GM13977 (cell line): ENCODE data around the gene FAM171A1.

Experiments used
- DNase-seq: peaks from one replicate; pipeline ENCODE4 v3.0.0; 2012; ENCODE audit warnings: low spot score
- CTCF ChIP-seq: IDR thresholded peaks from 2 replicates; pipeline ENCODE4 v1.5.1; 2012; ENCODE audit warnings: mild to moderate bottlenecking, control low read depth; ENCODE audit not compliant: insufficient read depth; ENCODE audit errors: extremely low read depth, missing control alignments
- in situ Hi-C: fragments of 300-500 bp; cut with MboI; formaldehyde crosslinking; loops from one replicate; pipeline ENCODE4 v1.12.0; 2022; ENCODE audit warnings: low sequenced_read_pairs, low pct_unique_long_range_greater_than_20kb, mixed read lengths, inconsistent platforms; ENCODE audit not compliant: unreplicated experiment

The FAM171A1 gene

GRCh38 chr10:15172306-15172840, 198.7 kb downstream of the FAM171A1 start:
- DNase-seq = no peak
- TF ChIP-seq CTCF = no peak
- in situ Hi-C loops = no loop called here

- DNase-seq = peak; percentile 36
- in situ Hi-C loops = no loop called here
Observed at GRCh38 chr10:15169555-15170401, 201.3 kb downstream of the FAM171A1 start.

GRCh38 chr10:15168786-15169554, 202.1 kb downstream of the FAM171A1 start:
- peak; percentile 99 for DNase-seq
- in situ Hi-C loops = no loop called here
- no peak for TF ChIP-seq CTCF

More at GRCh38 chr10:15169555-15170401, 201.3 kb downstream of the FAM171A1 start:
- TF ChIP-seq CTCF = no peak

- TF ChIP-seq CTCF = peak; percentile 50
- no peak for DNase-seq
- in situ Hi-C loops = no loop called here
Observed at GRCh38 chr10:15168291-15168785, 202.8 kb downstream of the FAM171A1 start, which contains the start of gene NMT2. Gene NMT2, minus strand, starts transcription at chr10:15168693. Its CDS starts 81 bp downstream, at chr10:15168612.

- peak; percentile 55 for DNase-seq
- TF ChIP-seq CTCF = peak; percentile 16
- in situ Hi-C loops = no loop called here
Observed at GRCh38 chr10:15167411-15168290, 203.4 kb downstream of the FAM171A1 start.
